GM19099 (cell line): ENCODE data around the gene TMPRSS7.

ENCODE experiments used
- POLR2A ChIP-seq: IDR thresholded peaks from 3 replicates; pipeline ENCODE4 v1.6.1; 2011; ENCODE audit warnings: low read depth; ENCODE audit not compliant: insufficient read length; ENCODE audit errors: extremely low read depth

Gene TMPRSS7

DNA sequence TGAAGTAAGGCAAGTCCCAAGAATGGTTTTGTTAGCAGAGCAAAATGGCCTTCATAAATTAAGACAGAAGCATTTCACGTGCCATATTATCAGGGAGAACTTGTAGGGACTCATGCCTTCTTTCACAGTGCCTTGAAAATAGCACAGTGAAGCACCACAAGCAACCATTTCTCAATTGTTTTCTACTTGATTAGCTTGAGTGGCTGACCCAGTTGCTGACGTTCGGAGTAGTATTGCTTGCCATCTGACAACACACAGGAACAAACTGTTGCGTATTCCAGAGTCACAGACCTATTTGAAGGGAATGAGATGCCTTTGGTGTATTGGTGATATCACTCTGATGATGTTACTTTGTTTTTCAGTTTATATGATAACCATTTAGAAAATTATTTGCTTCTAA, 48.7 kb downstream of the TMPRSS7 start:
- TF ChIP-seq POLR2A: no peak

DNA sequence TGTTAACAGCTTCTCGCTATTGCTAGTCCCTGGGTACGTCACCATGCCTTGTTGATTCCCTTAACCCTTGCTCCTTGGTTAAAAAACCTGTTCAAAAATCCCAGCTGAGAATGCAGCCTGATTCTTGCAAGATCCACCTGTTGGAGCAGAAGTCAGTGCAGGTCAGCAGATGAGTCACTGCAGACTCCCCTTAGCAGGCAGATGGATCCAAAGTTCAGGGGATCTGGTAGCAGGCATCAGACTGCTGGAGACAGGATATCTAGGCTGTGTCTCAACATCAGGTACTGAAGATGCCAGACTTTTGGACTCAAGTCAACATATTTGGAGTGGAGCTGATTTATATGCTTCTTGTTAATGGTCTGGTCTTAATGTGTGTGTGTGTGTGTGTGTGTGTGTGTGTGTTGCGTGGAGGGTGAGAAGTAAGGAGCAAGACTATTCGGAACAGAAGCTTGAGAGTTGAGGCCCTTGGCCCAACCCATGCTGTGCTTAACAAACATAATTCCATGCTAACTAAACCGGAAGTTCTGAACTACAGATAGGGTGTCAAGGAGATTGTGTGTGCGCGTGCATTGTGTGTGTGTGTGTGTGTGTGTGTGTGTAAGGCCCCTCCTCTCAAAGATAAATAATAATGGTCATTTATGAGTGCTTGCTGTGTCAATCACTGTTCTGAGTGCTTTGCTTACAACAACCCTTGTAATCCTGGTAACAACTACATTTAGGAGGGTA, 50.6 kb downstream of the TMPRSS7 start:
- no peak for TF ChIP-seq POLR2A

DNA sequence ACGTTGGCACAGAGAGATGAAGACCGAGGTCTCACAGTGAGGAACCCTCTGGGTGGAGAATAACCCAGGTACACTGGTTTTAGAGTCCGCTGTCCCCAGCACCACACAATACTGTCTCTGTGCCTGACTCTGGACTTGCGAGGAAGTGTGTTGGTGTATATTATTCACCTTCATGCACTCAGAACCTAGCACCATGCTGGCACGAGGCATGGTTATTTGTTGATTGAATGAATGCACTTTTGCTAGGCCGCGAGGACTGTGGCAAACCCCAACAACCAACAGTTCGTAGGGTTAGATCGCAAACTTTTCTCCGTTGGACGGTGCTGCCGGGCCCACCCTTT, 51.2 kb downstream of the TMPRSS7 start:
- no peak for TF ChIP-seq POLR2A

DNA sequence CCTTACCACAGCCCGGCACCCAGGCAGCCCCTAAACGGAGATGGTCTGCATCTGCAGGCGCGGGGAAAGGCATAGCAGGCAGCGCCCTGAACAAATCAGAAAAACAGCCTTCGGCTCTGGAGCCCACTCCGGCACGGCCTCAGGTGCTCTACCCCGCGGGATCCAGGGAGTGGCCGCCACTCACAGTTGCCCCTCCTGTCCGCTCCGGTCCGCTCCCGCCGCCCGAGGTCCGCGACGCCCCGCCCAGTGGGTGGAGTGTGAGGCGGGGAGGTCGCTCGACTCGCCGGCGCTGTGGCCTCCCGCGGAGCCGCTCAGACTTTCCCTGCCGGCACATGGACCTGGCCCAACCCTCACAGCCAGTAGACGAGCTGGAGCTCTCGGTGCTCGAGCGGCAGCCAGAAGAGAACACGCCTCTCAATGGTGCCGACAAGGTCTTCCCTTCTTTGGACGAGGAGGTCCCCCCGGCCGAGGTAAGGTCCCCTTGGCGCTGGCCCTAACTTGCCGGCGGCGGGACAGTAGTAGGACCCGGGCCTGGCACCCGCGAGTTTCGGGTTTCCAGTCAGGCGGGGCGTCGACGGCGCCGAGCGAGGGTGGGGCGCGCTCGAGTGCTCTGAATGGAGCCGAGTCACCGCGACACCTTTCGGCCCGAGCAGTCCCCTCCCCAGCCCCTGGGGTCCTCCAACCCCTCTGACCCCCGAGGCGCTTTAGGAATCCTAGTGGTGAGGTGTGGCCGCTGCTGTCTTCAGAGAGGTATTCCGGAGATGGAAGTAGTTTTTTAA, 51.7 kb downstream of the TMPRSS7 start, which contains the start of gene C3orf52:
TSS of gene C3orf52 (plus strand) at position 314 of the 779 bp plus-strand sequence. CDS start at position 333, 19 bp downstream.
- TF ChIP-seq POLR2A: no peak

DNA sequence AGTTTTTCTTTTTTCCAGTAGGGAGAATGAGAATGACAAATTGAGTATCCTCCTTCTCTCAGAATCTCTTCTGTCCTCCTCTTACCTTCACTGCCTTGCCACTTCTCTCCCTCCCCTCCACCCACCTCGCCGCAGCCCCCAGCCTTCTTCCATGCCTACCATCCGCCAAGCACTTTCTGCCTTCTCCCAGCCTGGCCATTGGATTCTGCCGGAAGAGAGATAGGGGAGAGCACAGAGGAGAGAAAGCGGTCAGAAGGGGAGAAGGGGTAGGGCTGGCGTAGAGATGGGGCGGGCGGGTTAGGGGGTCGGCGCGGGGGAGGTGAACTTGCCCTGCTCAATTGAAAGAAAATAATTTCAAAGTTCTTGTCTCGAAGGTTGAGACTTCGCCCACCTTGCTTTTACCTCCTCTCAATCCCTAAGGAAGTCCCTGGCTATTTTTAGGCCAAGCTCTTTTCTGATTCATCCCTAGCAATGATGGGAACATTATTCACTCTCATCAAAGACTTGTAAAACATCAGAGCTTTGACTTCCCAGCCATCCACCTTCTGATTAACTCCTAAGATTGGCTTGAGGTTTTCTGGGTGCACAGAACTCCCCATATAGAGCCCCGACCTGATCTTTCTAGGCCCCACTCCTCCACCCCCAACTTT, 52.5 kb downstream of the TMPRSS7 start:
- TF ChIP-seq POLR2A: no peak

DNA sequence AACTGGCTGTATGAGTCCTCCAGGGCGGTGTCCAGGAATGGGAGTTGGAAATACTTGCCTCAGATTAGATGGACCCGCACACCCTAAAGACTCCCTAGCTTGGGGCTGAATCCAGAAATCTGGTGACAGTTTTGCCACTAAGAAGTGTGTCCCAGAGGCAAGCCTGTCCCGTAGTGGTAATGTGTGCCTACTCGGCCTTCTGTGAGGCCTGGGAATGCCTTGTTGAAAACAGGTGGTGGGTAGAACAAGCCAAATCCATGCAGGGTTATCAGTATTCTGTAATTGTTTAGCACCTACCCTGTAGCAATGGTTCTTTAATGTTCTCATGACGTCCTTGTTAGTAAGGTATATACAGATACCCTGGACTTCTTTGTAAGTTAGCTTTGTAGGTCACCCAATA, 53.2 kb downstream of the TMPRSS7 start:
- no peak for TF ChIP-seq POLR2A

DNA sequence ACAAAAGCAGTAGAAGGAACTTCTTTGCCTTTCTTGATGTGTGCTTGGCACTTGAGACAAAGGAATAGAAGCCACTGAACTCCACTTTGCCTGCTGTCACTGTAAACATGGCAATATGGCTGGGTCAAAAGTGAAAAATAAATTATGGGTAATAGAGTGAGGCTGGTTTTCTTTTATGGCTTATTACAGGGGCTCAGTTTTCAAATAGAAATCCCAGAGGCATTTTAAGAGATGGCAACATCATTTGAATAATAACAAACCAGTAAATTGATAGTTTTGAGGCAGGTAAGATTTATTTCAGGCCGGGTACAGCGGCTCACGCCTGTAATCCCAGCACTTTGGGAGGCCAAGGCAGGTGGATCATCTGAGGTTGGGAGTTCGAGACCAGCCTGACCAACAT, 54.4 kb downstream of the TMPRSS7 start:
- TF ChIP-seq POLR2A: no peak

DNA sequence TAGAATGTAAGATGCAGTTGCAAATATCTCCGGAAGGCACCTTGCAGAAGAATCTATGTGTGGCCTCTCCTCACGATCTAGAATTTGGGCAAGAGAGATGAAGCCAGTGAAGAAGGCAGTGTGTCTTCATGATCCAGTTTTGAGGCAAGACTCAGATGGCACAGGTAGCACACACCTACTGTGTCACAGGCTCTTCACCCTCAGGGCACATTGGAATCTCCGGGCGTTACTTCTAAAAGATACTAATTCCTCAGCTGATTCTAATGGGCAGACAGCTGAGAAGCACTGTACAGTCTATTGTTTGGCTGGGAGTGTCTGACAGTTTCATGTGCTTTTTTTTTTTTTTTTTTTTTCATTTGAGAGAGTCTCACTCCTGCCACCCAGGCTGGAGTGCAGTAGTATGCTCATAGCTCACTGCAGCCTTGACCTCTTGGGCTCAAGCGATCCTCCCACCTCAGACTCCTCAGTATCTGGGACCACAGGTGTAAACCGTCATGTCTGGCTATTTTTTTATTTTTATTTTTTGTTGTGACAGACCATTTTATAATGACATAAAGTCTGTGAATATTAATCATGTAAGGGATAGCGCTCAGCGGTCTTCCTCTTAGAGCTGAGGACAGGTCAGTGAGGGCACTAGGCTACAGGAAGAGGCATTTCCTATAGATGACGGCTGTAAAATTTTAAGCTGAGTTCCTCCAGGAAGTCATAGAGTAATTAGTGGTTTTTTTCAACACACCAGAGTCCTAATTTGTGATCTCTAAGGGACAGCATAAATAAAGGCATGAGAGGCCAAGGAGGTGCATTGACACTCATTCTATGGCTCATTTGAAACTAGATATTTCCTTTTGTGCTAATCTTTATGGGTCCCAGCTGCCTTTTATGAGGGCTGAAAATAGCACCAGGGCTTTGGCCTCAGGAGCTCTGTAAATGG, 55.7 kb downstream of the TMPRSS7 start:
- TF ChIP-seq POLR2A: no peak

DNA sequence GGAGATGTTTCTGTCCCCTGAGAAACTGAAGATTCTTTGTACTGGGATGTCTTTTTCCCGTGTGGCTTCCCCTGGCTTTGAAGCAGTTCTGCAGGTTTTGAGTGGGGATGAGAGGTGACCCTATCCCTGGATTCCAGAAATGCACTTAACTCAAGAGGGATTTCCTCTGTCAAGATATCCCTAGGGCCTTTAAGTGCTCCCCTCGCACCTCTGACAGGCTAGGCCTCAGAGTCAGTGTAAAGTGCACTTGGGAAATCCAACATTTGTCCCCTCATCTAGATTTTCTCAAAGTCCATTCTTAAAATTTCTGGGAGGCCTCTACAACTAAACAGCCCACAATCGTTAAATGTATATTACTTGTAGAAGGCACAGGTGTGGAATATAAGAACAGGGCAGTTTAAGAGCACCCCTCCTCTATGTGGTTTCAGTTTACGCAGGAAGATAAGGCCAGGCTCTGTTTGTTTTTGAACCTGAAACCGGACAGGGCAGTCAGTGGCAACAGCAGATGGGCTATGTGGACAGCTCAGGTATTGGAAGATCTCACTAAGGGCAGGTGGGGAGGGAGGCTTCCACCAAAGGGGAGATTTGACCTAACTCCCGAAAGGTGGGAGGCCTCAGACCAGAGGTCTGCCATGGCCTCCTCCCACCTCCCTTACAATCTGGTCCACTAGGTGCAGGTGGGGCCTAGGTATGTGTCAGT, 56.5 kb downstream of the TMPRSS7 start:
- no peak for TF ChIP-seq POLR2A

DNA sequence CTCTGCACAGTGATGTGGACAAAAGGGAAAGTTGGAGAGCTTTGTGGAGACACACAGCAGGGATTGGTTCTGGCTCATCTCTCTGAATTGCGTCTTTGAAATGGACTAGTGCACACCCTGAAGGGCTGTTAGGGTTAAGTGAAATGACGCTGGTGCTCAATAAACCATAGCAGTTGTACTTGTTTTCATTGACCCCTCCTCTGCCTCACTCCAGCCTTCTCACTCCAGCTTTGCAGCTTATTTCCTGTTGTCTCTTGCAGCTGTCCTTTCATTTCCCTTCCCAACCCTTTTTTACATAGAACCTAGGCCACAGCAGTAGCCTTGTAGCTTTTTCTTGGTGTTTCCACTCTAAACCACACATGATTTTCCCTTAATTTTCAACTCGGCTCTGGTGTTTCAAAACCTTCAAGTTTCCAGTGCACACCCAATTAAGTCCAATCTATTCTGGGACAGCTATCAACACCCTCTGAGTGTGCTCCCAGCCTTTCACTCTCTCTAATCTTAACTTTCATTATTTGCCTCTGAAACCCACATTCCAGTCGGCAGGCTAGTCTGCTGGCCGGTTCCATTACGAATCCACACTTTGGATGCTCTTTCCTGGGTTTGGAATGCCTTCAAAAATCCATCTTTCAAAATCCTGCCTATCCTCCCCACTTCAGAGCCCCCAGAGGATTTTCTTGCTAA, 58.1 kb downstream of the TMPRSS7 start:
- TF ChIP-seq POLR2A: no peak

DNA sequence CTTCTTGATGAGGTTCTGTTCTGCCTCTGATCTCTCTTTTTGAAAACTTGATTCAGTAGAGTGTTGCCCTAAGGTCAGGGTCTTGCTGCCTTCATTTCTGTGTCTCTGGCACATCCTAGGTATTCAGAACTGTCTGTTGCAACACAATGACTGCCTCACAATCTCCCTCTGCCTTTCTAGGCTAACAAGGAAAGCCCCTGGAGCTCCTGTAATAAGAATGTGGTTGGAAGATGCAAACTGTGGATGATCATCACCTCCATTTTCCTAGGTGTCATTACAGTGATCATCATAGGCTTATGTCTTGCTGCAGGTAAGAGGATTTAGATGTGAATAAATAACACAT, 58.6 kb downstream of the TMPRSS7 start:
- no peak for TF ChIP-seq POLR2A

DNA sequence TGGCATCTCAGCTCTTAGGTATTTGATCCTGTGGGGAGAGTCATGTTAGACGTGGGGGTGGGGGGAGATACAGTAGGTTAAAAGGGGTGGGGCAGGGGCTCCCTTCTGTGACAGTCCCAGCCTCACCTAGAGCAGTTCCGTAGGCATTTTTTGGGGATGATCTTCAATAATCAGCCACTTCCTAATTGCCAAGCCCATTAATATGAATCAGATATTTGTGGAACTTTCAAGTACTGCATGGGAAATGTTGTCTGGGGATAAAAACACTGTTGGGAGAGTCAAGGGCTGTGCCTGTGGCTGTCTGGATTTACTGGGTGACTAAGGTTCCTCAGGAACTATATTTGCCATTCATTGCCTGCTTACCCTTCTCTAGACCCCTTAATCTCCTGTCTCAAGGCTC, 61.2 kb downstream of the TMPRSS7 start:
- no peak for TF ChIP-seq POLR2A

DNA sequence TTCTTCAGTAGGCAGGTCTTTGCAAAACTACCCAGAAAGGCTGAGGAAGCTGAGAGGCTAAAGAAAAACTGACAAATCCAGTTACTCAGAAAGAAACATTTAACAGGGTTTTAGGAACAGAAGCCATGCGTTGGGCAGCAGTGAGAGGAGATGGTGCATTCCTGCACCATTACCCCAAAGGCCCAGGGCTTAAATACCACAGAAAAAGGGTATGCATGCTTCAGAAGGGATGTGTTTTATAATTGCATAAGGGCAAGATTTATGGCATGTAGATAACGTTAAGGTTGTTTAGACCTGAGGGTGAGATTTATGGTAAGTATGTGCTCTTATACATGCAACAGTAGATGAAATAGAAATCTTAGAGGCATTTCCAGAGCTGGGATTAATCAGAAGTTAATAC, 61.6 kb downstream of the TMPRSS7 start:
- TF ChIP-seq POLR2A: no peak

DNA sequence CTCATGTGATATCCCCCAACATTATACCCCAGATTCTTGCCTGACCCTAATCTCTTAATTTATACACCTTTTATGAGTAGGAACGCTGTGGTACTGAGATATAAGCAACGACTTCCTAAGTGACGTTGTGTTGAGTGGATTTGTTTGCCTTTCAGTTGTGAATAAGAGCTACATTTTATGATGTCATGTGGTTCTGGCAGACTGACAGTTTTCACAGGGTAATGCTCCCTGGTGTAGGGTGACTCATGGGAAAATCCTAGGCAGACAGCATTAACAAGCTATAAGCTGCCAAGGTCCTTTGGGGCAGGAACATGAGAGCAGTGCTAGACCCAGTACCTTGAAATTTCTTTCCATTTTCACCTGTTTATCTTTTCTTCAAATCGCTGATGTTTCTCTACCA, 62.8 kb downstream of the TMPRSS7 start:
- TF ChIP-seq POLR2A: no peak
